Neural progenitor cell (in vitro differentiated cells): ENCODE results near the gene HES5.

ENCODE experiments used
- CTCF ChIP-seq: fragments of 200-600 bp; sonication (generic); IDR thresholded peaks from 2 replicates; pipeline ENCODE4 v1.5.1; 2017; ENCODE audit warnings: antibody characterized with exemption, mild to moderate bottlenecking
- EZH2 ChIP-seq: fragments of 200-600 bp; sonication (generic); IDR thresholded peaks from 2 replicates; pipeline ENCODE4 v1.6.1; 2017; ENCODE audit warnings: antibody characterized with exemption, mild to moderate bottlenecking, moderate library complexity
- EZH2phosphoT487 ChIP-seq: fragments of 200-600 bp; sonication (generic); IDR thresholded peaks from 2 replicates; pipeline ENCODE4 v1.6.1; 2017; ENCODE audit warnings: antibody characterized with exemption

- TF ChIP-seq CTCF = peak; percentile 20
- TF ChIP-seq EZH2phosphoT487 = no peak
- no peak for TF ChIP-seq EZH2
Measured at GRCh38 chr1:2546515-2547209, 16.6 kb upstream of the HES5 start.
